Progenitor cell of endocrine pancreas (in vitro differentiated cells): ENCODE data around the gene GPATCH11. TPM values are rescaled to one million over a fixed set of nuclear protein-coding genes. Genes with fewer than 3 reads are reported as not detected.

ENCODE experiments used
- DNase-seq: peaks from one replicate; pipeline ENCODE4 v3.0.0; 2021; ENCODE audit warnings: low spot score; ENCODE audit not compliant: unreplicated experiment
- H3K27ac Mint-ChIP-seq: 2 replicates; pipeline ENCODE4 v1.8.0; 2021; ENCODE audit warnings: mild to moderate bottlenecking, moderate library complexity, mixed read lengths
- H3K27me3 Mint-ChIP-seq: 2 replicates; pipeline ENCODE4 v1.8.0; 2021; ENCODE audit warnings: mixed read lengths
- H3K36me3 Mint-ChIP-seq: 2 replicates; pipeline ENCODE4 v1.8.0; 2022; ENCODE audit warnings: mixed read lengths; ENCODE audit not compliant: insufficient read depth
- H3K4me1 Mint-ChIP-seq: 2 replicates; pipeline ENCODE4 v1.8.0; 2021; ENCODE audit warnings: low read depth, mixed read lengths
- H3K4me3 Mint-ChIP-seq: 2 replicates; pipeline ENCODE4 v1.8.0; 2021; ENCODE audit warnings: low read depth, mild to moderate bottlenecking, moderate library complexity, mixed read lengths
- H3K9me3 Mint-ChIP-seq: 2 replicates; pipeline ENCODE4 v1.8.0; 2021; ENCODE audit warnings: low read depth, mixed read lengths
- CTCF ChIP-seq: fragments of 200-600 bp; sonication (generic); IDR thresholded peaks from one replicate; pipeline ENCODE4 v1.5.0; 2021; ENCODE audit warnings: antibody characterized with exemption, mild to moderate bottlenecking; ENCODE audit not compliant: unreplicated experiment
- total RNA-seq: library from RNA; stranded (reverse); gene quantifications from 2 replicates; pipeline ENCODE4 v1.2.1, GENCODE V29; 2021

Gene GPATCH11
- total RNA-seq, 1 donor from 2014 or later = 4.3 TPM

- H3K27me3 Mint-ChIP-seq = no peaks in the 10 kb centered on the region
- no peak overlapping the region for H3K4me3 Mint-ChIP-seq
- H3K9me3 Mint-ChIP-seq = no peaks in the 10 kb centered on the region
- no peak for DNase-seq
- no peak for TF ChIP-seq CTCF
- H3K4me1 Mint-ChIP-seq = no peaks in the 10 kb centered on the region
- peaks cover 6% of the 10 kb centered on the region for H3K36me3 Mint-ChIP-seq
- H3K27ac Mint-ChIP-seq = no peak overlapping the region
Measured at GRCh38 chr2:37091873-37092272, 7.6 kb downstream of the GPATCH11 start.

GRCh38 chr2:37096568-37096967 lies 12.2 kb downstream of the GPATCH11 start:
- TF ChIP-seq CTCF = no peak
- Mint-ChIP-seq H3K27me3 (no peaks in the 10 kb centered on the region), H3K27ac (no peak overlapping the region), H3K36me3 (peaks cover 4% of the 10 kb centered on the region), H3K9me3 (no peaks in the 10 kb centered on the region), H3K4me1 (no peaks in the 10 kb centered on the region), H3K4me3 (no peak overlapping the region)
- no peak for DNase-seq

GRCh38 chr2:37098416-37099118 lies 14.2 kb downstream of the GPATCH11 start:
- Mint-ChIP-seq H3K4me3 (no peak overlapping the region), H3K27ac (no peak overlapping the region), H3K4me1 (no peaks in the 10 kb centered on the region), H3K9me3 (no peaks in the 10 kb centered on the region), H3K27me3 (no peaks in the 10 kb centered on the region), H3K36me3 (peaks cover 3% of the 10 kb centered on the region)
- no peak for TF ChIP-seq CTCF
- no peak for DNase-seq

GRCh38 chr2:37100054-37100453 lies 15.7 kb downstream of the GPATCH11 start:
- H3K27ac Mint-ChIP-seq = no peak overlapping the region

GRCh38 chr2:37102588-37102987 lies 18.3 kb downstream of the GPATCH11 start:
- Mint-ChIP-seq H3K4me1 (no peaks in the 10 kb centered on the region), H3K9me3 (no peaks in the 10 kb centered on the region), H3K36me3 (peaks cover 18% of the 10 kb centered on the region)

More at GRCh38 chr2:37100054-37100453, 15.7 kb downstream of the GPATCH11 start:
- Mint-ChIP-seq H3K4me1 (no peaks in the 10 kb centered on the region), H3K9me3 (no peaks in the 10 kb centered on the region), H3K36me3 (peaks cover 4% of the 10 kb centered on the region), H3K27me3 (no peaks in the 10 kb centered on the region), H3K4me3 (no peak overlapping the region)
- no peak for TF ChIP-seq CTCF
- DNase-seq = no peak

More at GRCh38 chr2:37102588-37102987, 18.3 kb downstream of the GPATCH11 start:
- Mint-ChIP-seq H3K27ac (no peak overlapping the region), H3K27me3 (no peaks in the 10 kb centered on the region), H3K4me3 (no peak overlapping the region)
- DNase-seq = no peak
- TF ChIP-seq CTCF = no peak
